ENCODE data around the gene CAP2.
A peak's percentile ranks its signal among the peaks of the same experiment; 100 is the strongest.

CAP2 gene

DNA sequence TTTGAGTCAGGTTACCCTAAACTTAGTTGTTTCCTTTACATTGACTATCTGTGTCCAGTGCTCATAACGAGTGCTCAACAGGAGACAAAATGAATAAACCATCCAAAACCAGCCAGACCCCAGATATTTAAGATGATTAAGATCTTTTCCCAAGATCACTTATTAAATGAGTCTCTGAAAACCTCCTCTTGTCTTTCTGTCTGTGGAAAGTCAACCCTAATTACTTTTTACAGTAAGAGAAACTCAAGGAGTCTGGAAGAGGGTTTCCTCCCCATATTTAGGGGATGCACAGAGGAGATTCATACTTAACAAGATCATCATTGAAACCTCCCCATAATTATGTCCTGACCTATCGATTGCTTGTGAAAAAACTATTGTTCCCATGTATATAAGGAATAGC lies 84.0 kb downstream of the CAP2 start:
- DNase-seq: no peak

DNA sequence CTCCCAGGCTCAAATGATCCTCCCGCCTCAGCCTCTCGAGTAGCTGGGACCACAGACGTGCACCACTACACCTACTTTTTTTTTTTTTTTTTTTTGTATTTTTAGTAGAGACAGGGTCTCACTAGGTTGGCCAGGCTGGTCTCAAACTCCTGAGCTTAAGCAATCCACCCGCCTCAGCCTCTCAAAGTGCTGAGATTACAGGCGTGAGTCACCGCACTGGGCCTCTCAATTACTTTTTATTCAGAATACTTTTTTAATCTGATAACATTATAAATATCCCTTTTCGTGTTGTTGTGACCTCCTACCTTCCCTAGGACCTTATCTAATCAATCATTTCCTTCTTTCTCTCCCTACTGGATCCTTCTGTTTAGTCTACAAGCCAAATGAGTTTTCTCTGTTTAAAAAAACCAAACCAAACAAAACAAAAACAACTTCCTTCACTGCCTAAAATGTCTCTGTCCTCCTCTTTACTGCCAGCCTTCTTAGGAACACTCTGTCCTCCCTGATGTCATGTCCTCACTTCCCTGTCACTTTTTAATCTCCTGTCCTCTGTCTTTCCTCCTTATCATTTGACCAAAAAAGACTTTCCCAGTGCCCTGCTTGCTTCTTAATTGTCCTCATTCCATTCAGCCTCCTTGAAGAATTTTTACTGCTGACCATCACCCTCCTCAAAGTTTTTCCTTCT lies 85.0 kb downstream of the CAP2 start:
- DNase-seq: no peak

DNA sequence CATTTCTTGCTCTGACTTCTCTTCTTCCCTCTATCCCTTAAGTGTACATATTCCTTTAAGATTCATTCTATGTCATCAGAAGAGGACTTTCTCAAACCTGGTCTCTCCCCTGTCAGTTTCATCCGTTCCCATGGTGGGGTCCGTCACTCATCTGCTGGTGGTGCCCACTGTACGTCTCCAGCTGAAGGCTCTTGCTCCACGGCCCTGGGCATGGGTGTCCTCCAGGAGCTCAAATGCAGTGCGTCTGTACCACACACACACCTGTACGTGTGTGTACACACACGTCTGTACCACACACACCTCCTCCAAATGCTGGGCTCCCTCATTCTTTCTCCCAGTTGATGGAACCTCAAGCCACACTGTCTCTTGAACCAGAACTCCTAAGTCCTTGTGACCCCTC lies 85.6 kb downstream of the CAP2 start:
- no peak for DNase-seq

GRCh38 chr6:17480476-17480875 lies 87.1 kb downstream of the CAP2 start:
- no peak for DNase-seq

- DNase-seq: no peak
These were observed 89.3 kb downstream of the CAP2 start for GRCh38 chr6:17482711-17483110.

DNA sequence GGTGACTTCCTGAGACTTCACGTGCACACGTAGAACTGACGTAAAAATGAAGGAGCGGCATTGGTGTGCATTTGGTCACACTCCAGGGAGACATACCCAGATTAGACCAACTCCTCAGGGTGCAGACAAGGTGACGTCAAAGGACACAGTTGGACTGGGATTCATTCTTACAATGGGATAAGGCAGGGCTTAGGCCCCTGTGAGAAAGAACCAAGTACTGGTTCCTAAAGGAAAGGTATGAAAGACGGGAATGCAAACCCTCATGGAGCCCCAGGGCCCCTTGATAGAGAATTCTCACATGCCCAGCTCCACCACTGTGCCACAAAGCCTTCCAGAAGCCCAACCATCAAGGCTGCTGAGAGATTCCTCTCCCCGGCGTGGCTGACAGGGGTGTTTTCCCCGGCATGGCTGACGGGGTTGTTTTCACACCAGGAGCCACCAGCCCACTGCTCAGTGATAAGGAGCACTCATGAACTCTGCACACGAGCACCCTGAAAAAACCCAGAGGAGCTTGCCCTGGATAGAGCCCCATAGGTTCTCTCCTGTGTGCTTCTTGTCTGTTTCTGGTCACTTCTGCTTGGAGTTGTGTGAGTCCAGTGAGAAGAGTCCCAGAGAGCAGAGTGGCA lies 90.1 kb downstream of the CAP2 start:
- no peak for DNase-seq

DNA sequence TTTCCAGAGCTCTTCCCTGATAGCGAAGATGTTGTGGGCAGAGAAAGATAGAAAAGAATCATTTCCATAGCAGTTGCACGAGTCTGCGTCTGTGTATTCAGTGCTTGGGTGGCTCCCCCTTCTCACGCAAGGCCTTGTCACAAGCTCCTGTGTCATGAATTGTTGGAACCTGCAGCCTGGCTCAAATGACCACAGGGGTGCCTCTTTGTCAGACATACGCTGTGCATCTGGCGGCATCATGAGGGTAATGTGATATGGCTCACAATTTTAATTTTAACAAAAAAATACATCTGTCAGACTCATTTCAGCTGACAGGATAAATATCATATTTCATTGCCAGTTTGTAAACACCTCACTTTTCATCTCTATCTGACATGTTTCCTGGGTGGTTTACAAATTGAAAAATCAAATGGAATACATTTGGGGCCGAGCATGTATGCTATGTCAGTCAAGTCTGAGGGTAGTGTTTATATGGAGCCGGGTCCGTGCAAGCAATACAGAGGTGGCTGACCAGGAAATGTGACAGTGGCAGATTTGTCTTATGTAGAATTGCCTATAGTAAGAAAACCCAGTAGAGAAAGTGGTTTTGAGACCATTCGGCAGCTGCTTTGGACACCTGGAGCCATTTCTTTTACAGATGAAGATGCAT lies 90.9 kb downstream of the CAP2 start:
- DNase-seq: no peak

DNA sequence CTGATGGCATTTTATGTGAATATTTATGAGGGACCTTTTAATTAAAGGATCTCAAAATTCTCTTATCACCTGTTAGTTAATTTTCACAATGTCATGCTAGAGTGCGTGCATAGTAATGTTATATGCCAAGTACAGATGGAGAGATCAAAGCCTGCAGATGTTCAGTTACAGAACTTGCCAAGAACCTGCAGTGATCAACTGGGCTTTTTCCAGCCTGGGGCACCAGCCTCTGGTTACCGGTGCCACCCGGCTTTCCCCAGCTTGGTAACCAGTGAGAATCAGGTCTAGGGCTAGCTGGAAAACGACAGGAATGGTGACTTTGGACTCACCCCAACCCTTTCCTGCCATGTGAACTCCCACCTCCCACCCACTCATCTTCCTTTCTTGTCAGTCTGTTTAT lies 91.8 kb downstream of the CAP2 start:
- no peak for DNase-seq

DNA sequence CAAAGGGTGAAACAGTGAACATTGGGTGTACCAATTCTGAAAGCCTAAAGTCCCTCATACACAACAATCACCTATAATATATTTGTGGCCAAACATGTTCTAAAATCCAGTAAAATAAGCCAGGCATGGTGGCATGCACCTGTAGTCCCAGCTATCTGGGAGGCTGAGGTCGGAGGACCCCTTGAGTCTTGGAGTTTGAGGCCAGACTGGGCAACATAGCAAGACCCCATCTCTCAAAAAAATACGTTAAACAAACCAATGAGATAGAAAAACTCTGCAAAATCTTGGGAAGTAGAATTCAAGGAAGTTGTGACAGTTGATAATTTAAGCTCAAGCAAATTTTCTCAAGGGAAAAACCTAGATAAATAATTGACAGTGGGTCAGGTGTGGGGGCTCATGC lies 92.6 kb downstream of the CAP2 start:
- no peak for DNase-seq

DNA sequence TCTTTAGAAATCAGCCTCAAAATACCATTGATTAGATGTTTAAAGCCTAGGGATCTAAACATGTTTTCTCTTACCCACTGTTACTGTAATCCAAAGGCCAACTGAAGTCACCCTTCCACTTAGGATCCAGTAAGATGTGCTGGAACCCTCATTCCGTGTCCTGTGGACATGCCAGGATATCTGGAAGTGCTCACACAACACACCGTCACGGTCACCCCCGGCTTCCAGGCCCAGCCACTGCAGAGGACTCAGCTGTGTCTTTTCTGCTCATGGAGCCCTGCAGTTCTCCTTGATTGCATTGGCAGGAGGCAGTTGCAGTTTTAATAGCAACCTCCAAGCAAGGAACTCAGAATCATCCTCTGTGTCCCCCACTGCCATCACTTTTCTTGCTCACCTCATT lies 93.3 kb downstream of the CAP2 start:
- DNase-seq: no peak

DNA sequence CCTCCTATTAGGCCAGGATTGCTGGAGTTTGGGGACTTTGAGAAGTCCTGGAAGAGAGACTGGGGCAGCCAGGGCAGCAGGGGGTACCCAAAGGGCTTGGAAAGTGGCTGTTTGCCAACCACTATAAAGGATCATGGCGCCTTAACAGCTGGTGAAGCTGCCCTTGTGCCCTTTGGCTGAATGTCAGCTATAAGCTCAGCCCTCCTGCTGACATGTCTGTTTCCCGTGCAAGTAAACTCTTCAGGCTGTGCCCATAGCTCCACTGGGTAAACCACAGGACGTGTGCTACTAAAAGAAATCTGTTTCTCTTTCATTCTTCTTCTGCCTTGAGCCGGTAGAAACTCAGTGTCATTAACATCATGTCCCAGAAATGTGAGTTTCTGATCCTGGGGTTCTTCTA lies 97.3 kb downstream of the CAP2 start:
- DNase-seq: no peak

DNA sequence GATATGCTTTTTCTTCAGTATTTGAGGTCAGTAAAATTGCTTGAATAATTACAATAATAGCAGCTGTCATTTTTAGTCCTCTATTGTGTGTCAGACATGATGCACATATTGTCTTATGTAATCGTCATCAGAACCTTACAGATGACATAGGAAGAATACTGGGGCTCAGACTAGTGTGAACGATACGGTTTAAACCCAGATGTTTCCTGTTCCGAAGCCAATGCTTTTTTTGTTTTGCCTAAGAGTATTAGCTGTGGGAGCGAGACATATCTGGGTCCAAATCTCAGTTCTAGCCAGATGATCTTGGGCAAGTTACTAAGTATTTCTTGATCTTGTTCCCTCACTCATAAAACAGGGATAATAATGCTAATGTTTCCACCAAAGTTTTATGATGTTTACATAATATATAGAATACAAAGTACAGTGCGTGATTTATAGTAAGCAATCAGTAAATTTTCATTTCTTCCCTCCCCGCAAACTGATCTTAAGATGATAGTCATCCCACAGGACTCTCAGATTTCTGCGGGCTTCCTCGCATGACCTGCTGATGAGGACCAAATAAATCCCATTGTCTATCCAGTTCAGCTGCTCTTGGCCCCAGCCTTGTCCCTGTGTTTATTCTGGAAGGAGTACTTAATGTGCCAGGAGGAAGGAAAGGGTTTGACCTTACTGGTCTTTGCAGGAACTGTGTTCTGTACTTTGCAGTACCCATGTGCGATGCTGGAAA lies 98.2 kb downstream of the CAP2 start:
- no peak for DNase-seq

- DNase-seq: no peak
These were observed 99.0 kb downstream of the CAP2 start for GRCh38 chr6:17492350-17492749.

DNA sequence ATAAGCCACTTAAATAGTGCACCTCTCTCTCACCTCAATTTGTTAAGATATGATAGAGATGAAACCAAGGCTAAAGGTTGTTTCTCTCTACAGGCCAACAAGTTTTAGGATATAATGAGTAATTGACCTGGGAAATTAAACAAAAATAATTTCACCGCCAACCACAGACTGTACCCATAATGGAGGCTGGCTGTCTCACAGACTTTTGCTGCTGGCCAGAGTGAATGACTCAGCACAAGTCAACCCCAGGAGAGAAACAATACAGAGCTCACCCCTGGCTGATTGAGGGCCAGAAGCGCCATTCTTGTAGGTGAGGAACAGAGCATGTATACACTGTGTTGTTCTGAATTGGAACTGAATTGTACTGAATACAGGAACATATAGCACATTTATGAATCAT lies 99.9 kb downstream of the CAP2 start:
- peak; percentile 53 for DNase-seq

DNA sequence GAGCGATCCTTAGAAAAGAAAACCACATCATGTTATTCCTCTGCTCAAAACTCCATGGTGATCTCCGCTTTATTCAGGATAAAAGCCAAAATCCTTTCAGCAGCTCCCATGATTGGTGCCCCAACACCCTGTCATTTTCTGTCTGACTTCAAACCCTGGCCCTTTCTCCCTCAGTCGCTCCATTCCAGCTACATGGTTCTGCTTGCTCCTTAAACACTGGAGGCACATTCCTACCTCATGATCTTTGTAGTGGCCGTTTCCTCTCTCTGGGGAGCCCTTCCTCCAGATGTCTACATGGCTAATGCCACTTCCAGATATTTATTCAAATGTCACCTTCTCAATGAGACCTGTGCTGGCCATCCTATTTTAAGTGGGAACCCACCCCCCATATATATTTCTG lies 100.8 kb downstream of the CAP2 start:
- no peak for DNase-seq

DNA sequence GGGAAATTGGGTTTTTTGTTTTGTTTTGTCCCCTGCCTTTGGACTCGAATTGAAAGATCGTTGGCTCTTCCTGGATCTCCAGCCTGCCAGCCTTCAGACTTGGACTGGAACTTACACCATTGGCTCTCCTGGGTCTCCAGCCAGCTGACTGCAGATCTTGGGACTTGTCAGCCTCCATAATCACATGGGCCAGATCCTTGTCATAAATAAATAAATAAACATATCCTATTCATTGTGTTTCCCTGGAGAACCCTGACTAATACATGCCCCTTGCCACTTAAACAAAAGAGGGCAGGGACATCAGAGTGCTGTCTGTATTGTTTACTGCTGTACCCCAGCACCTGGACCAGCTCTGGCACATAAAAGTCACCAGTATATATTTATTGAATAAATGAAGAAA lies 101.5 kb downstream of the CAP2 start:
- no peak for DNase-seq

DNA sequence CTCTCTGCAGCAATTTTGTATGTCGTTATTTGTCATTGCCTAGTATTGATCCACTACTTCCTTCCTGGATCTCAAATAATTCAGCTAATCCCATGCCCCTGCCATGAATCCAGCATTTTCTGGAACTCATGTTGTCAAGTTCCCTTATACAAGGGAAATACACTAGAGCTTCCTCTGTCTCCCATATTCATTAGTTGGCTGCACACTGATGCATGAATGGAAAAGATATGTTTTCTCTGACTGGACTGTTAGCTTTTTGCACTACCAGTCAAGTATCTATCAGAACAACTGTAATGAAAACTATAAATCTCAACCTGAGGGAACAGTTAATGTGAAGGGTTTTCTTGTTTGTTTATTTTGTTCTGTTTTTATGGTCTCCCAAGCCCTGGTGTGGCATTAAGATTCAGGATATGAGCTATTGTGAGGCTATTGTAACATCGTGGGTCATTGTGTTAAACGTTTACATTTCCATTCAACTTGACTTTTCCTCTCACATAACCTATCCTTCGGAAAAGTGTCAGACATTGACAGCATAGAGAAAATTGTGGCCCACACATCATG lies 104.2 kb downstream of the CAP2 start:
- no peak for DNase-seq

DNA sequence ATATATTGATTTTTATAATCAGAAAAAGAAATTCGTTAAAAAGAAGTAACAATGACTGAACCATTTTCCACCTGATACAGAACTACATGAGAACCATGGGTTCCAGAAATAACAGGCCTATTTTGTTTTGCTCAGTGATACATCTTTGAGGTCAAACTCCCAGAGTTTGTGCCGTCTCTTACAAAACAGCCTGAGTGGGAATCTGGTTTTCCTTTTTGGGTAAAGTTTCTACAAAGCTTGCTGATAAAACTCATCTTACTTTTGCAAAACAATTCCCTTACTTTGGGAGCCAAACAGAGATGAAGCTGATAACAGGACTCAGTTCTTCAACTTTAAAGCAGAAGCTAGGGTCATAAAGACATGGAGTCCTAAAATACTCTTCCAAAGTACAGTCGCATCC lies 108.0 kb downstream of the CAP2 start:
- no peak for DNase-seq

DNA sequence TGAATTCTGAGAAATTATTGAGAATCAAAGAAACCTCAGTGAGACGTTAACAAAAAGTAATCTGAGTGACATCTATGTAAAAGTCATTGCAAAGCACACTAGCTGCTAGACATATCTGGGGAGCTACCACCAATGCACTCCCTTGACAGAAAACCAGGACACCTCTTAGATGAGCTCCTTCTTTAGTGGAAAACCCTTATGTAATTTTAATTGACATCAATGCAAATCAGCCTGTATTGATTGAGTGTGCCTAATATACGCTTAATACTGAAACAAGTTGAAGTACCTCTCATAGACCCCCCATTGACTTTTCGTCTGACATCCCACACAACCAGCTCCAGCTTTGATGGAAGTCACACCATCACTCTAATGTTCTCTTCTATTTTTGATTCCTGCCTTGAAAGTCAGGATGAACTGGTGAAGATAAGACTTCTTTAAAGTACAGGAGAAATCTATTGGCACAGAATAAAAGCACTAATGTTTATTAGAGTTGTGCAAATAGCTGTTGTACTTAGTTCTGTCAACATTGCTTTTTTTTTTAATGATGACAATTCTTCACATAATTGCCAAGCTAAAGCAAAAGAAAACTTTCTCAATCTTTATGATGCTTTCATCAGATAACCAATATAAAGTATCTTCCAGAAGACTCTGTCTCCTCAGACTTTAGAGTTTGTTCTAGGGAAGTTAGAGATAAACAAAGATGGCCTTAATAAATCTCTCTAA lies 108.7 kb downstream of the CAP2 start:
- no peak for DNase-seq

DNA sequence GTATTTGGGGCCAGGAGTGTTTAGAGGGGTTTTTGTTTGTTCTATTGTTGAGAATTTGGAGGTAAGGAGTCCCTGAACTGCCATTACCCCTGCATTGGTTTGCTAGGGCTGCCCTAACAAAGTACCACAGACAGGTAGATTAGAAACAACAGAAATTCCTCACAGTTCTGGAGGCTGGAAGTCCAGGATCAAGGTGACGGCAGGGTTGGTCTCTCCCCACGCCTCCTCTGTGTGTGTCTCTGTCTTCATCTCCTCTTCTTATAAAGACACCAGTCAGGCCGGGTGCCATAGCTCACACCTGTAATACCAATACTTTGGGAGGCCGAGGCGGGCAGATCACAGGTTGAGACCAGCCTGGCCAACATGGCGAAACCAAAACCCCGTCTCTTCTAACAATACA lies 109.7 kb downstream of the CAP2 start:
- no peak for DNase-seq

GRCh38 chr6:17504005-17504404 lies 110.6 kb downstream of the CAP2 start:
- DNase-seq: no peak

- DNase-seq: peak; percentile 36
These were observed 111.7 kb downstream of the CAP2 start for GRCh38 chr6:17505062-17505476.

- DNase-seq: peak; percentile 58
These were observed 112.4 kb downstream of the CAP2 start for GRCh38 chr6:17505767-17506280.

All from fibroblast of skin of right quadriceps (primary cell).